CD4-positive, alpha-beta T cell (primary cell): ENCODE measurements around the gene TMED10. TPM values are rescaled to one million over a fixed set of nuclear protein-coding genes. Genes with fewer than 3 reads are reported as not detected.

Experiments used
- ATAC-seq: fragments of 200-7000 bp; cut with Tn5 transposase; one replicate; pipeline ENCODE4 v1.10.0; 2022; ENCODE audit warnings: mild to moderate bottlenecking; ENCODE audit not compliant: poor library complexity
- CTCF ChIA-PET: fragments of 350-600 bp; sonication (Branson Sonifier 250); formaldehyde crosslinking; loops from one replicate; lab custom pipeline; 2021; ENCODE audit warnings: antibody characterized with exemption, inconsistent platforms; lab: Charles Lee
- POLR2A ChIA-PET: fragments of 350-600 bp; sonication (Branson Sonifier 250); formaldehyde crosslinking; loops from one replicate; lab custom pipeline; 2021; ENCODE audit warnings: antibody characterized with exemption, inconsistent platforms; lab: Charles Lee
- DNase-seq, 14 experiments: peaks; one replicate each; pipeline ENCODE4 v3.0.0-alpha.2; 2013 to 2020; ENCODE audit warnings: mixed read lengths in 2 of 14
- H3K27ac ChIP-seq, 2 donors: one replicate each; pipeline versions ENCODE4 v1.5.1 to v1.7.0; 2013; ENCODE audit warnings: low read length in 2 of 2, low read depth in 1 of 2, mild to moderate bottlenecking in 1 of 2
- H3K27me3 ChIP-seq, 2 experiments: 1 replicate in 1 of 2; 2 replicates in 1 of 2; pipeline versions ENCODE4 v1.6.1 to v1.7.0; 2013; ENCODE audit warnings: low read length in 2 of 2, control low read depth in 1 of 2, mild to moderate bottlenecking in 1 of 2, moderate library complexity in 1 of 2; ENCODE audit not compliant: insufficient read depth in 2 of 2, control insufficient read depth in 1 of 2
- H3K36me3 ChIP-seq: one replicate; pipeline ENCODE4 v1.6.1; 2013; ENCODE audit warnings: low read length, control low read depth; ENCODE audit not compliant: insufficient read depth
- H3K4me1 ChIP-seq: one replicate; pipeline ENCODE4 v1.6.1; 2013; ENCODE audit warnings: low read length, control low read depth; ENCODE audit not compliant: insufficient read depth
- H3K4me3 ChIP-seq: one replicate; pipeline ENCODE4 v1.5.1; 2013; ENCODE audit warnings: mild to moderate bottlenecking, low read length, moderate library complexity
- H3K9me3 ChIP-seq, 2 experiments: 1 replicate in 1 of 2; 2 replicates in 1 of 2; pipeline versions ENCODE4 v1.6.1 to v1.7.0; 2013; ENCODE audit warnings: low read length in 2 of 2, mild to moderate bottlenecking in 2 of 2, control low read depth in 1 of 2, moderate library complexity in 1 of 2; ENCODE audit not compliant: control insufficient read depth in 1 of 2, insufficient read depth in 1 of 2
- H3K27ac Mint-ChIP-seq: one replicate; pipeline ENCODE4 v1.8.0; 2020; ENCODE audit warnings: mixed read lengths
- H3K27me3 Mint-ChIP-seq: one replicate; pipeline ENCODE4 v1.8.0; 2021; ENCODE audit warnings: mixed read lengths
- H3K36me3 Mint-ChIP-seq: one replicate; pipeline ENCODE4 v1.8.0; 2021; ENCODE audit warnings: low read depth, mixed read lengths
- H3K4me1 Mint-ChIP-seq: one replicate; pipeline ENCODE4 v1.8.0; 2021; ENCODE audit warnings: low read depth, mixed read lengths
- H3K4me3 Mint-ChIP-seq: one replicate; pipeline ENCODE4 v1.8.0; 2020; ENCODE audit warnings: mild to moderate bottlenecking, mixed read lengths
- H3K9me3 Mint-ChIP-seq: one replicate; pipeline ENCODE4 v1.8.0; 2020; ENCODE audit warnings: mixed read lengths
- intact Hi-C, 2 experiments: fragments of 100-400 bp; cut with DNase I in 1 of 2; cut with micrococcal nuclease in 1 of 2; formaldehyde crosslinking; loops; one replicate each; pipeline versions ENCODE4 v1.15.1 to v1.9.0; 2023 to 2025; cut with DNase I, micrococcal nuclease
- total RNA-seq, 174 experiments: library from RNA in 2 of 174; stranded (reverse) in 2 of 174; gene quantifications; one replicate each; pipeline ENCODE4 v1.2.3 and lab custom pipeline; 2021 to 2026
- TF ChIP-seq, protein P1 (sequence below): fragments of 200-600 bp; IDR thresholded peaks from one replicate; pipeline ENCODE4 v1.8.0; 2022; ENCODE audit warnings: antibody characterized with exemption, mild to moderate bottlenecking

TMED10 gene
- total RNA-seq, 2 experiments from 2014 or later: 153 to 156 TPM

DNA sequence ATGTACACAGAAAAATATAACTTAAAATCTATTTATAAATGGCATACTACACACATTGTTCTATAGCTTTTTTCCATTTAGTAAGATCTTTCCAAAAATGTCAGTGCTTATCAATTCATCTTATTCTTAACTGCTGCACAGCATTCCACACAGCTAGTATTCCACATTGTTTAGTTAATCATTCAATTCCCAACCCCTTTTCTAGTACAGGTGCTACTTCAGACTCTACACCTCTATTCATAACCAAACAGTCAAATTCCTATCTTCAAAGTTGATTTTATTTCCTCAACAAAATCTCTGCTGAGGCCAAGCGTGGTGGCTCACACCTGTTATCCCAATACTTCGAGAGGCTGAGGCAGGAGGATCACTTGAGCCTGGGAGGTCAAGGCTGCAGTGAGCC lies 37.2 kb downstream of the TMED10 start:
- H3K27ac Mint-ChIP-seq: peak overlapping the region; percentile 75
- TF ChIP-seq, protein P1, sequence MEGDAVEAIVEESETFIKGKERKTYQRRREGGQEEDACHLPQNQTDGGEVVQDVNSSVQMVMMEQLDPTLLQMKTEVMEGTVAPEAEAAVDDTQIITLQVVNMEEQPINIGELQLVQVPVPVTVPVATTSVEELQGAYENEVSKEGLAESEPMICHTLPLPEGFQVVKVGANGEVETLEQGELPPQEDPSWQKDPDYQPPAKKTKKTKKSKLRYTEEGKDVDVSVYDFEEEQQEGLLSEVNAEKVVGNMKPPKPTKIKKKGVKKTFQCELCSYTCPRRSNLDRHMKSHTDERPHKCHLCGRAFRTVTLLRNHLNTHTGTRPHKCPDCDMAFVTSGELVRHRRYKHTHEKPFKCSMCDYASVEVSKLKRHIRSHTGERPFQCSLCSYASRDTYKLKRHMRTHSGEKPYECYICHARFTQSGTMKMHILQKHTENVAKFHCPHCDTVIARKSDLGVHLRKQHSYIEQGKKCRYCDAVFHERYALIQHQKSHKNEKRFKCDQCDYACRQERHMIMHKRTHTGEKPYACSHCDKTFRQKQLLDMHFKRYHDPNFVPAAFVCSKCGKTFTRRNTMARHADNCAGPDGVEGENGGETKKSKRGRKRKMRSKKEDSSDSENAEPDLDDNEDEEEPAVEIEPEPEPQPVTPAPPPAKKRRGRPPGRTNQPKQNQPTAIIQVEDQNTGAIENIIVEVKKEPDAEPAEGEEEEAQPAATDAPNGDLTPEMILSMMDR: no peak
- peaks cover 11% of the 10 kb centered on the region for H3K4me1 ChIP-seq
- peak overlapping the region; percentile 27 for H3K4me3 Mint-ChIP-seq
- ChIA-PET POLR2A (interaction anchor here (0.9 to 1.9 kb wide), 5 partner anchors 11 to 110 kb away, joined by 3 to 6 read pairs (median 5); partner anchors contain the start of gene NEK9), CTCF (interaction anchor here (1.2 to 1.7 kb wide), 2 partner anchors 109 to 156 kb away, joined by 3 to 7 read pairs; no protein-coding TSS in a partner anchor)
- no peaks in the 10 kb centered on the region for H3K9me3 Mint-ChIP-seq
- no peak overlapping the region for H3K4me3 ChIP-seq
- DNase-seq: no peak
- no peaks in the 10 kb centered on the region for H3K27me3 ChIP-seq
- no peak for ATAC-seq
- H3K27ac ChIP-seq: peak overlapping the region in 1 of 2 donors; percentile 21
- peaks cover 22% of the 10 kb centered on the region for H3K36me3 ChIP-seq
- H3K4me1 Mint-ChIP-seq: peaks cover 49% of the 10 kb centered on the region
- no peaks in the 10 kb centered on the region for H3K9me3 ChIP-seq
- intact Hi-C loops: no loop called here
- H3K27me3 Mint-ChIP-seq: no peaks in the 10 kb centered on the region
- H3K36me3 Mint-ChIP-seq: peaks cover 46% of the 10 kb centered on the region

DNA sequence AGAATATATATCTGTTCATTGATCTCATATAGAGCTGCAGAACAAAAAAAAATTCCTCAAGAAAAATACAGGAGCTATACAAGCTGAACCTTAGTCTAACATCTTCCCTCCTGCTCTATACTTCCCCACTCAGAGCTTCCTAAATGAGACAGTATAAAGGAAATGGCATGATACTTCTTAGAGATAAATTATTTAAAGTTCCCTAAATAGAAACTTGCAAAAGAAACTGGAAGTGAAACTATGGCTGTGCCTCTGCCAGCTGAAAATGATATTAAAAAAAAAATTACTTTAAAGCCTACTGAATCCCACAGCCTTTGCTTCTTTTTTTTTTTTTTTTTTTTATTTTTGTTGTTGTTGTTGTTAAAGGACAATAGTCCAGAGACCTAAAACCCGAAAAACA lies 37.9 kb downstream of the TMED10 start:
- H3K27me3 ChIP-seq: no peaks in the 10 kb centered on the region
- H3K27ac ChIP-seq: peak overlapping the region in 1 of 2 donors; percentile 21
- ChIA-PET CTCF (interaction anchor here (0.6 to 1.7 kb wide), 5 partner anchors 8 to 159 kb away, joined by 3 to 7 read pairs (median 3); no protein-coding TSS in a partner anchor), POLR2A (interaction anchor here (0.9 to 1.9 kb wide), 6 partner anchors 10 to 157 kb away, joined by 3 to 6 read pairs (median 5); partner anchors contain the start of gene NEK9)
- peaks cover 25% of the 10 kb centered on the region for H3K36me3 ChIP-seq
- intact Hi-C loops: no loop called here
- TF ChIP-seq, protein P1: no peak
- H3K9me3 Mint-ChIP-seq: no peaks in the 10 kb centered on the region
- H3K27me3 Mint-ChIP-seq: no peaks in the 10 kb centered on the region
- no peak for ATAC-seq
- H3K4me3 ChIP-seq: no peak overlapping the region
- H3K36me3 Mint-ChIP-seq: peaks cover 49% of the 10 kb centered on the region
- no peak overlapping the region for H3K4me3 Mint-ChIP-seq
- peak overlapping the region; percentile 75 for H3K27ac Mint-ChIP-seq
- DNase-seq: peak in 2 of 14 experiments; percentile 22 to 51
- H3K9me3 ChIP-seq: no peaks in the 10 kb centered on the region
- peaks cover 9% of the 10 kb centered on the region for H3K4me1 ChIP-seq
- peaks cover 46% of the 10 kb centered on the region for H3K4me1 Mint-ChIP-seq

DNA sequence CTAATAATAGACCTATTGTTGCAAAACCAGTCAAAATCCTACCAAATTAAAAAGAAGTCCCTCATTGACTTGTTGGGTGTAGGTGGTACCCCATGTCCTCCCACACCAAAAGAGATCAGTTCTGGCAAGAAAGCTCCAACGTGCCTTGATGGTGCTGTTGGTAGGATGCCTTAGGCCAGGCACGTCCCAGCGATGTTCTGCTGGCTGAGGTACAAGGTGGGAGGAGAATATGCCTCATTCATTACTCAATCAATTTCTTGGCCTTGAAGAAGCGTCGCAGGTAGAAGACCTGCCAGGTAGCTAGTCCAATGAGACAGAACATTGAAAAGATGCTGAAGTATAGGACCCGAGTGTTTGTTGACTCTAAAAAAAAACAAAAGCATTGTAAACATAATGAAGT lies 41.8 kb downstream of the TMED10 start:
- H3K4me3 Mint-ChIP-seq: no peak overlapping the region
- no peak overlapping the region for H3K27ac Mint-ChIP-seq
- ChIA-PET CTCF (no interaction called here), POLR2A (interaction anchor here (0.6 to 0.7 kb wide), 2 partner anchors 22 to 42 kb away, joined by 3 read pairs; no protein-coding TSS in a partner anchor)
- Histone ChIP-seq H3K36me3 (peaks cover 46% of the 10 kb centered on the region), H3K4me1 (no peaks in the 10 kb centered on the region), H3K9me3 (no peaks in the 10 kb centered on the region), H3K27me3 (no peaks in the 10 kb centered on the region), H3K27ac (no peak overlapping the region), H3K4me3 (no peak overlapping the region)
- no peaks in the 10 kb centered on the region for H3K27me3 Mint-ChIP-seq
- no peak for DNase-seq
- intact Hi-C loops: loop anchor here in 1 of 2 experiments (5.0 kb wide), 3 partner anchors 98 to 518 kb away; no protein-coding TSS in a partner anchor
- peaks cover 25% of the 10 kb centered on the region for H3K4me1 Mint-ChIP-seq
- no peak for ATAC-seq
- no peaks in the 10 kb centered on the region for H3K9me3 Mint-ChIP-seq
- TF ChIP-seq, protein P1: no peak
- peaks cover 52% of the 10 kb centered on the region for H3K36me3 Mint-ChIP-seq
